HG02642 (cell line): Measurements from ENCODE around the gene ABLIM2.
"Not testable (repeated sequence)": the region's sequence is repeated elsewhere in the genome, so short reads cannot be mapped to it uniquely, and the experiment has no call there.

ENCODE experiments used
- ATAC-seq: cut with Tn5 transposase; IDR thresholded peaks from one replicate; pipeline ENCODE4 v1.9.1; 2021; ENCODE audit warnings: mild to moderate bottlenecking; ENCODE audit not compliant: unreplicated experiment, poor library complexity

The ABLIM2 gene

DNA sequence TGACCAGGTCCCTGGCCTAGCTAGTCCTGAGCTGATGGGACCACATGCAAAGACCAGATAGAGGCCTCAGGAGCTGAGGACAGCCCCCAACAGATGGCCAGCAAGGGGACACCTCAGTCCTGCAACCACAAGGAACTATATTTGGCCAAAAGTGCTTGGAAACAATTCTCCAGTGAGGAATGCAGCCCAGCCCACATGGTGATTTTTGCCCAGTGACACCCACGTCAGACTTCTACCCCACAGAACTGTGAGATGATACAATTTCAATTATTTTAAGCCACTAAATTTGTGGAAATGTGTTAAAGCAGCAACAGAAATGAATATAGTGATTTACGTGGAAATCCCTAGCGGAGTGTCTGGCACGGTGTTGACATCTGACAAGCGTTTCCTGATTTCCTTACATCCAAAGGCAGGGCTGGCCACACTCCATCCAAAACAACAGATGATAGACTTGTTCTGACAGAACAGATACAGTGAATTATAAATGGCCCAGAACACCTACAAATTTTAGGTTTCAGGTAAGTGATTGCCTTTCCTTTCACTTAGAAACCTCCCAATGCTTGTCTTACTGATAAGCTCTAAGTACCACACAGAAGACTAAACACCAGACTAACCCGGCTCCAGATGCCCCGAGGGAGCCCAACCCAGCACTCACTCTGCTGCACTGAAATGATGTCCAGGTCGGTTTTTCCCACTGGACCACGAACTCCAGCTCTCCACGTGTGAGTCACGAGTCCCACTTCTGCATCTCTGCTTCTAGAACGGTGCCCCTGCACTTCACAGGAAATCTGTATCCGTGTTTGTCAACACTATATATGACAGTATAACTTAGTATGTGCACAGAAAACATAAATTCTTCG lies 224.7 kb downstream of the ABLIM2 start:
- no peak for ATAC-seq

DNA sequence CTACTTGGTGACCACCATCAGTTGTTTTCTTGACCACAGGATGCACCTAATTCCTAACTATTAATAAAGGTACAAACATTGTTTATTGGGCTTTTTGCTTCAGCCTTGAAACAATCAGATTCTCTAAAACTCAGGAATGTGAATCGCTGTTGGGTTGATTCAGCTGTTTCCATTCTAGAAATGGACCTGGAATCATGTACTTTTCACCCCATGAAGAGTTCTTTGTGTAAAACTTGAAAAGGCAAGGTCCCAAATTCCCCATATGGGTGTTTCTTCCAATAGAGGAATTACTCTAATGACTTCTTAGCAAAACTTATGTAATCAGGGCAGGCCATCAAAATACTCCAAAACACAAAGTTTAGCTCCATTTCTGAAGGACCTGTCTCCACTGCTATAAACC lies 226.3 kb downstream of the ABLIM2 start:
- ATAC-seq = no peak

DNA sequence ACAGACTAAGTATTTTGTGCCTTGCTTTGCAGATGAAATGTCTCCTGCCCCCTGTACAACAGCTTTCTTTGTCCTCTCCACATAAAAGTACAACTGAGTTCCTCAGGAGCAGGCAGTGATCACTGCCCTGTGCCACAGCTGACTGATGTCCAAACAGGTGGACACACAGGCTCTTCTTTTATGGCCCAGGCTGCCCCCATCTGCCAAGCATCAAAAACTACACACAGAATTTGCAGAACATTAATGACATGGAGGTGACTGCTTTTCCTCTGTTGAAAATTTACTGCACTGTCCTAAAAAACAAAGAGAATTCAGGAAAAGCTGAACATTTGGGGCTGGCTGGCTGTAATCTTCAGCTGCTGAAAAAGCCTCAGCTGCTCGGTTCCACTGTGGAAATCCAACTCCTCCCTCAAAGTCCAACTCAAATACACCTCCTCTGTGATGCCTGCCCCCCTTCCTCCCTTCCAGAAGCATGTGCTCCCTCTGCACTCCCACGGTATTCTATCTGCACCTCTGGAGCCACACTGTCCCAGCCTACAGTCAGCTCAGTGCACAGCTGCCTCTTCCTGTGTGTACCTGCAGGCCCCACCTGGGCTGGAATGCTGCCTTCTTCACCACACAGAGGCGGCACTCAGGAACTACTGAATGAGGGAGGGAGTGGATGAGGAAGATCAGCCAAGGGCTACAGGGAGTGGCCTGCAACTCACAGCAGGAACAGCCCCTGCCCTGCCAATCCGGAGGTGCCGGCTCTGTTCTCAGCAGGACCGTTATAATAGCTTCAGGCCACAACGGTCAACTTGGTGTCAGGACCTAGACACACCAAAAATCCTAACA lies 229.3 kb downstream of the ABLIM2 start:
- ATAC-seq = no peak

DNA sequence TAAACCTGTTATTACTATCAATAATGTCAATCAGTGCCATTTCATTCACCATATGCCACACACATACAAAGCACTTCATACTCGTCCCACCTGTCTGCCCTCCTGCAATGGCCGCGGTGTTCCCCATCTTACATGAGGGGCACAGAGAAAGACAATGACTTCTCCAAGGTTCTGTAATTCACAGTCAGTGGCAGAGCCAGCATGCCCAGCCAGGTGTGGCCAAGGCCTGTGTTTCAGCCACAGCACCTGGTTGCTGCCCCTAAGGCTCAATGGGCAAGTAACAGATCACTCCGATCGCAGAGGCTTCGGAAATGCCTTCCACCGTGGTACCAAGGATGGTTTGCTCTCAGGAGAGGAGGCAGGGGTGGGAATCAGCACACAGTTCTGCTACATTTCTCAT lies 229.9 kb downstream of the ABLIM2 start:
- ATAC-seq = no peak

DNA sequence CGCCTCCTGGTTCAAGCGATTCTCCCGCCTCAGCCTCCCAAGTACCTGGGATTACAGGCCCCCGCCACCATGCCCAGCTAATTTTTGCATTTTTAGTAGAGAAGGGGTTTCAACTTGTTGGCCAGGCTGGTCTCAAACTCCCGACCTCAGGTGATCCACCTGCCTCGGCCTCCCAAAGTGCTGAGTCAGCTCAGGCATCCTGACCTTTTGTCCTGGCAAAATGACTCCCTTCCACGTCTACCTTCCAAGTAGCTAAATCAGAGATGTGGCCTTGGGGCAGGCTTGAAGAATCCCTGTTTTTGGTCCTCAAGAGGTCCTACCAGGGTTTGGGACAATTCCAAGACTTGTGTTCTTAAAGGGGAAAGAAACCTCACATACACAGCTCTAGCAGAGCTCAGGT lies 231.8 kb downstream of the ABLIM2 start:
- ATAC-seq = no peak

DNA sequence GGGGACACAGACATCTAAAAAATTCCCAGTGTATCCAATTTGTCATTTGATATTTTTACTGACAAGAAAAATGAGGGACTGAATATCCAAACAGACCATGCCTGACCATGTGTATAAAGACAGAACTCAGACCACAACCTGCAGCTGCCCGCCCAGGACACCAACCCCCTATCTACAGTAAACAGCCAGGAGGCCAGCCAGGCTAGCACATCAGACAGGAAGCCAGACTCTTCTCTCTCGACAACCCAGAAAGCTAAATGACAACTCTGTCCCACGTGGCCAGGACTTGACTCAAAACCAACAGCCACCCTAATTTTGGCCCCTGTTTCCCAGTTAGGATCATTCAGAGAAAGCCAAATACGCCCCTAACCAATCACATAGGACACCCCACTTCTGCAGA lies 234.0 kb downstream of the ABLIM2 start:
- ATAC-seq = no peak

DNA sequence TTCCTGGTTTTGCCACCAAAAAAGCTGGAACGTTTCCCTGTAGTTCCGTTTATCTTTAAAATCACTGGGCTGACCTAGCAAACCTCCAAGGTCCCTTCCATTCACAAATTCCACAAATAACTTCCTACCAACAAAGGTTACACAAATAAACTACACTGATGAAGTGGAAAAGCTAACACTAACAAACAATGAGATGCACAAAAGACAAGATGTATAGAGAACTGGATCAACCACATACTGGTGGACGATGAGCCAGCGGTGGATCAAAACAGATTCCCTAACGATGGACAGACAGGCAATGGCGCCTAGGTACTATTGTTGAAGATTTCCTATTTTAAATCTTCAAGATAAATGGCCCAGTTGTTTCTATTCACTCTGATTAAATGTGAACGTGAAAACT lies 234.4 kb downstream of the ABLIM2 start:
- ATAC-seq = no peak

GRCh38 chr4:7922466-7922865 lies 236.1 kb downstream of the ABLIM2 start:
- no peak for ATAC-seq

DNA sequence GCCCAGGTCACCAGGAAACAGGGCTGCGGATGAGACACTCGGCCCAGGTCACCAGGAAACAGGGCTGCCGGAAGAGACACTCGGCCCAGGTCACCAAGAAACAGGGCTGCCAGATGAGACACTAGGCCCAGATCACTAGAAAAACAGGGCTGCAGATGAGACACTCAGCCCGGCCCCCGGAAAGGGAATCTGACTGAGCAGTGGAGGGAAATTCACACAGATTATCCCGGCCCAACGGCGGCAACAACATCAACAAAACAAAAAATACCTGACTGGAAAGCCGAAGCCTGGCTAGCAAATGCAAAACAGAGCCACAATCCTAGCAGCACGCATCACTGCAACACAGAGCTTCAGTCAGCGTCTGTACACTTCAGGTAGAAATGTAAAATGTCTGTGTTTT lies 239.6 kb downstream of the ABLIM2 start:
- no peak for ATAC-seq

DNA sequence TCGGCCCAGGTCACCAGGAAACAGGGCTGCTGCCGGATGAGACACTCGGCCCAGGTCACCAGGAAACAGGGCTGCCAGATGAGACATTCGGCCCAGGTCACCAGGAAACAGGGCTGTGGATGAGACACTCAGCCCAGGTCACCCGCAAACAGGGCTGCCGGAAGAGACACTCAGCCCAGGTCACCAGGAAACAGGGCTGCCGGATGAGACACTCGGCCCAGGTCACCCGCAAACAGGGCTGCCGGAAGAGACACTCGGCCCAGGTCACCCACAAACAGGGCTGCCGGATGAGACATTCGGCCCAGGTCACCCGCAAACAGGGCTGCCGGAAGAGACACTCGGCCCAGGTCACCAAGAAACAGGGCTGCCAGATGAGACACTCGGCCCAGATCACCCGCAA lies 240.4 kb downstream of the ABLIM2 start:
- not testable (repeated sequence) for ATAC-seq

DNA sequence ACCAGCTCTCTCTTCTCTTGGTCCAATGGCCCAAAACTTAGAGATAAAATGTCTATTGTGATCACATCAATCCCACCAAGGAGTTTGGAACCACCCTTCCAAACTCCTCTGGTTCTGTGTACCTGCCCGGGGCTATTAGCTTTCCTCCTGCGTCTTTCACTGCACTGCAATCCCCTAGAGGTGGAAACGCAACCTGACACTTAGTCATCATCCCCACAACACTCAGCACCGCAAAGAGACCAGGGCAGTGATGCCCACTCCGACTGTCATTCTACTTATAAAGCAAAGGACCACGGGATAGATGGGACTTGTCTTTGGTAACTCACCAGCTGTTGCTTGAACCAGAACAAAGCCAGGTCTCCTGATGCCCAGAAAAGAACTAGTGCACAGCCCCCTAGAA lies 240.9 kb downstream of the ABLIM2 start:
- no peak for ATAC-seq

DNA sequence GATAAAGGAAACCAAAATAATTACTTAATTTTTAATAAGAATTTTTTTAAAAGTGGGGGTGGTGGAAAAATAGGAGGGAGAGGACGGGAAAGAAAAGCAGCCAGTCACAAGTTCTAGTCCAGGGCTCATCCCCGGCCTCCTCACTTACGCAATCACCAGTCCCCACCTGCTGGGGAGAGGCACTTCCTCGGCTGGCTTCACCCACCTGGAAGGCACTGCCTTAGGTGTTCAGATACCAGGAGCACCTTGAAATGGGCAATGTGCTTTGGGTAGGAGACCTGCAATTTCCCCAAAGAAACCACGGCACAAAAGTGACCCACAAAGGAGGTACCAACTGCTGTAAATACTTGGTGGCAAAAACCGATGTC lies 242.8 kb downstream of the ABLIM2 start:
- no peak for ATAC-seq
